Measurements from ENCODE around the gene NR1H2.

GRCh38 chr19:50379602-50380001 lies 3.3 kb downstream of the NR1H2 start:
- no peak for TF ChIP-seq CTCF (IDR thresholded peaks at IDR 0.05)
- TF ChIP-seq POLR2A (IDR thresholded peaks at IDR 0.05): no peak

All from tibial nerve (tissue), 3 donors.